ENCODE results near the gene SPATA2L. TPM values are rescaled to one million over a fixed set of nuclear protein-coding genes. Genes with fewer than 3 reads are reported as not detected.
"Not testable (repeated sequence)": the region's sequence is repeated elsewhere in the genome, so short reads cannot be mapped to it uniquely, and the experiment has no call there.

SPATA2L gene
- total RNA-seq, 1 donor from 2014 or later: 9.3 TPM

- Mint-ChIP-seq H3K36me3 (ENCODE audit: low read depth) (peaks cover 3% of the 10 kb centered on the region), H3K27ac (ENCODE audit: unreplicated experiment) (no peak overlapping the region), H3K4me1 (ENCODE audit: low read depth) (peaks cover 5% of the 10 kb centered on the region), H3K27me3 (ENCODE audit: low read depth) (no peaks in the 10 kb centered on the region), H3K9me3 (ENCODE audit: low read depth) (no peaks in the 10 kb centered on the region), H3K4me3 (ENCODE audit: unreplicated experiment) (no peak overlapping the region)
- DNase-seq (ENCODE audit: low spot score): peak; percentile 33
- no peak for TF ChIP-seq CTCF (IDR thresholded peaks at IDR 0.05)
Observed at GRCh38 chr16:89668790-89669158, 32.7 kb downstream of the SPATA2L start.

- Mint-ChIP-seq H3K4me3 (ENCODE audit: unreplicated experiment) (no peak overlapping the region), H3K4me1 (ENCODE audit: low read depth) (peaks cover 5% of the 10 kb centered on the region), H3K27ac (ENCODE audit: unreplicated experiment) (no peak overlapping the region), H3K36me3 (ENCODE audit: low read depth) (peaks cover 5% of the 10 kb centered on the region), H3K9me3 (ENCODE audit: low read depth) (no peaks in the 10 kb centered on the region), H3K27me3 (ENCODE audit: low read depth) (no peaks in the 10 kb centered on the region)
- no peak for TF ChIP-seq CTCF (IDR thresholded peaks at IDR 0.05)
- peak; percentile 37 for DNase-seq (ENCODE audit: low spot score)
Observed at GRCh38 chr16:89667633-89668032, 33.9 kb downstream of the SPATA2L start.

DNA sequence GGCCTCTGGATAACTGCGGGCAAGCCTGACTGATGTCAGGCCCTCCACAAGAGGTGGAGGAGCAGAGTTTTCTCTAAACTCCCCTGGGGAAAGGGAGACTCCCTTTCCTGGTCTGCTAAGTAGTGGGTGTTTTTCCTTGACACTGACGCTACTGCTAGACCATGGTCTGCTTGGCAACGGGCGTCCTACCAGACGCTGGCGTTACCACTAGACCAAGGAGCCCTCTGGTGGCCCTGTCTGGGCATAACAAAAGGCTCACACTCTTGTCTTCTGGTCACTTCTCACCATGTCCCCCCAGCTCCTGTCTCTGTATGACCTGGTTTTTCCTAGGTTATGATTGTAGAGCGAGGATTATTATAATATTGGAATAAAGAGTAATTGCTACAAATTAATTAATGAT is 34.5 kb downstream of the SPATA2L start:
- H3K27me3 Mint-ChIP-seq (ENCODE audit: low read depth); H3K4me3 Mint-ChIP-seq (ENCODE audit: unreplicated experiment); H3K27ac Mint-ChIP-seq (ENCODE audit: unreplicated experiment); H3K4me1 Mint-ChIP-seq (ENCODE audit: low read depth); H3K36me3 Mint-ChIP-seq (ENCODE audit: low read depth); H3K9me3 Mint-ChIP-seq (ENCODE audit: low read depth): not testable (repeated sequence)
- peak; percentile 72 for TF ChIP-seq CTCF (IDR thresholded peaks at IDR 0.05)
- DNase-seq (ENCODE audit: low spot score): peak; percentile 55

DNA sequence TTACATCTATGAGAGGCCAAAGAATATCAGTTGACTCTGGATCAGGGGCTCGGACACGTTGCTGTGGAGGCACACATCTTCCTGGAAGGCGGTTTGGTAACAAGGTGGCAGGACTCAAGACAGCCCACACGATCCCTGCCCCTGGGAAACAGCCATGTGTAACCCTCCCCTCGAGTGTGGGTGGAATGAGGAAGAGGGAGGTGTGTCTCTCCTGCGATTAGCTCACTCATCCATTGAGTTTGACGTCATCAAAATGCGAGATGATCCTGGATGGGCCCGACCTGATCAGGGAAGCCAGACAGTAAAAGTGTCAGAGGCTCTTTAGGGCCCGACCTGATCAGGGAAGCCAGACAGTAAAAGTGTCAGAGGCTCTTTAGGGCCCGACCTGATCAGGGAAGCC is 37.3 kb downstream of the SPATA2L start:
- H3K4me3 Mint-ChIP-seq (ENCODE audit: unreplicated experiment): not testable (repeated sequence)

GRCh38 chr16:89661215-89661614 is 40.3 kb downstream of the SPATA2L start:
- Mint-ChIP-seq H3K9me3 (ENCODE audit: low read depth) (no peaks in the 10 kb centered on the region), H3K27ac (ENCODE audit: unreplicated experiment) (no peak overlapping the region), H3K27me3 (ENCODE audit: low read depth) (no peaks in the 10 kb centered on the region), H3K4me3 (ENCODE audit: unreplicated experiment) (no peak overlapping the region), H3K36me3 (ENCODE audit: low read depth) (peaks cover 16% of the 10 kb centered on the region), H3K4me1 (ENCODE audit: low read depth) (peaks cover 15% of the 10 kb centered on the region)
- peak; percentile 2 for DNase-seq (ENCODE audit: low spot score)
- no peak for TF ChIP-seq CTCF (IDR thresholded peaks at IDR 0.05)

More for the DNA sequence above, 37.3 kb downstream of the SPATA2L start:
- not testable (repeated sequence) for H3K27ac Mint-ChIP-seq (ENCODE audit: unreplicated experiment); H3K9me3 Mint-ChIP-seq (ENCODE audit: low read depth); H3K4me1 Mint-ChIP-seq (ENCODE audit: low read depth); H3K27me3 Mint-ChIP-seq (ENCODE audit: low read depth)
- DNase-seq (ENCODE audit: low spot score): peak; percentile 15
- peaks cover 16% of the 10 kb centered on the region for H3K36me3 Mint-ChIP-seq (ENCODE audit: low read depth)

GRCh38 chr16:89660146-89660545 is 41.4 kb downstream of the SPATA2L start:
- peaks cover 25% of the 10 kb centered on the region for H3K4me1 Mint-ChIP-seq (ENCODE audit: low read depth)

More at GRCh38 chr16:89660146-89660545, 41.4 kb downstream of the SPATA2L start:
- DNase-seq (ENCODE audit: low spot score): peak; percentile 52
- no peak overlapping the region for H3K4me3 Mint-ChIP-seq (ENCODE audit: unreplicated experiment)
- H3K27ac Mint-ChIP-seq (ENCODE audit: unreplicated experiment): no peak overlapping the region
- no peaks in the 10 kb centered on the region for H3K9me3 Mint-ChIP-seq (ENCODE audit: low read depth)
- TF ChIP-seq CTCF (IDR thresholded peaks at IDR 0.05): no peak
- peaks cover 16% of the 10 kb centered on the region for H3K36me3 Mint-ChIP-seq (ENCODE audit: low read depth)
- no peaks in the 10 kb centered on the region for H3K27me3 Mint-ChIP-seq (ENCODE audit: low read depth)
